ENCODE measurements around the gene TRIM15.
"Not testable (repeated sequence)": the region's sequence is repeated elsewhere in the genome, so short reads cannot be mapped to it uniquely, and the experiment has no call there.

The TRIM15 gene

DNA sequence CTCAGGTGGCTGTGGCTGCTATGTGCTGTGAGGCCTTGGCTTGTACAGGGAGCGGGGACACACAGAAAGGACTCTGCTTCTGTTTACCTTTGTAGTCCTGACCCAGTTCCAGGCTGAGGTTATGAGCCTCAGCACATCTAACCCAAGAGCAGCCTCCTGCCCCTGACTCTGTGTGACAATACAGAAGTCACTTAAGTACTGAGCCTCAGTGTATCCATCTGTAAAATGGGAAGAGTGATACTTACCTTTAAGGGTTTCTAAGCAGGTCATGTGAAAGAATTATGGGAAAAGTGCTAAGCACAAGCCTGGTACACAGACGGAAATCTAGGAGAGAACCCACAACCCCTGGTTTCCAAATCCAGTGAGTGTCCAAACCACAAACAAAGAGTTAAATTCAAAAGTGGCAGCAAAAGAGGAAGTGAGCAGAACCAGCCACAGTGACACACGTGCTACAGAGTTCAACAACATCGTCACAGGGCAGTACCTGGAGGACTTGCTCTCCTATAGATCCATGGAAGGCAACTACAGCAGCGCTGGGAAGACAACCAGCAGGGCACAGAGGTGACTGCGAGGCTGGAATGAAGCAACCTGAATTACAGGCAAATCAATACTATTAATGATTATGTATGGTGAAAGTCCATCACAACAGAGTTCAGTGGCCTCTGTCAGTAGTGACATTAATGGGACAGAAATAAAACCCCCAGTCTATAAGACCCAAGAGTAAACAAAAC, 37.4 kb downstream of the TRIM15 start:
- DNase-seq = no peak

DNA sequence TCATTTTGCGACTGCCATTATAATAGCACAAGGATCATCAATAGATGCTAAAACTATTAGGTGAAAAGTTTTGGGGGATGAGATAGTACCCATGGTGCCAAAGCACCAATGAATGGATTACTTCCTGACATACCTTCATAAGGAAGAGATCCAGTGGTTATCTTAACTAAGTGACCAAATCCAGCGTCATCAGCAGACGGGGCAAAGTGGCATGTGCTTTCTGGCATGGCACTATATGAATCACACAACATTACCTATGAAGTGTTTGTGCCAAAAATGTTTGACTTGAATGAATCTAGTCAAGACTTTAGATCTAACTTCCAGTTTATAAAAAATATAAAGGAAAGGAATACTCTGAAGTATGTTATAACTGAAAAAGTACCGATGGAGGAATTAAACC, 39.0 kb downstream of the TRIM15 start:
- DNase-seq = no peak

DNA sequence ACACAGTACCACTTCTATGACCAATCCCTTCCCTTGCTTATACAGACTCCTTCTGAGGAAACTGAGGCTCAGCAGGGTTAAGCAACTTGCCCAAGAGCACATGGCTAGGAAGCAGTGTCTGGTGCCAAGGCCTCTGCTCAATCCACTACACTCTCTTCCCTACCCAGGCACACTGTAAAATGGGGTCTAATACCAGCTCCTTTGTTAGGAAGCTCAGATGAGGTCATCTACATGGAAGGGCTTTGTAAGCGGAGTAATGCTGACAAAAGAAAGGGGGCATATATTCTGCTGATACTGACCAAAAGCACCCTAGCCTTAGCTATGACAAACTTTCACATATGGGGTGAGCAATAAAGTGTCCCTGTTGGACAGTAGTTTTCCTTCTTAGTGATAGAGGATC, 40.8 kb downstream of the TRIM15 start:
- no peak for DNase-seq

- DNase-seq = no peak
Observed at GRCh38 chr6:30206152-30206551, 42.8 kb downstream of the TRIM15 start.

GRCh38 chr6:30206799-30207618, 43.7 kb downstream of the TRIM15 start:
- no peak for DNase-seq

DNA sequence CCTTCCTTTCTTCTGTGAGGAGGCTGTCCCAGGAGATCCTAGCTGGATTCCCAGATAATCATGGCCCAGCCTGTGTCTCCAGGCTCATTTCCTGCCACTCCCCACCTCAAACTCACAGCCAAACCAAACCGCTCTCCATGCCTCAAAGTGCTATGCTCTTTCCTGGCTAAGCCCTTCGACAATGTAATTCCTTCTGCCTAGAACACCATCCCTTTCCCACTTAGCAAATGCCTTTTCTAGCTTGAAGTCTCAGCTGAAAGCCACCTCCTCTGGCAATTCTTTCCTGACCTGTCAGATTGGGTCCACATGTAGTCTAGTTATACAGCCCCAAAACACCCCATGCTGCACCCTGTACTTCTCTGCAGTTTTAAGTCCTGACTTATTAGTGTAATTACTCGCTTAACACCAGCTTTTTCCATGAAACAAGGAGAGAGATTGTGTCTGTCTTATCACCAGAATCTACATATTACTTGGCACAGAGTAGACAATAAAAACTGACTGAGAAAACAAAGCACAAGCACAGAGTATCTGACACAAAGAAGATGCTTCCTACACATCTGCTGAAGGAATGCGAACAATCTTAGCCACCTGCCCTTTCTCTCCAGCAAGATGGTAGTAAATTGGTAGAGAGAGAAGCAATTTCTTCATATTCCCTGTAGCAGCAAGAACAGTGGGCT, 44.4 kb downstream of the TRIM15 start:
- DNase-seq = no peak

DNA sequence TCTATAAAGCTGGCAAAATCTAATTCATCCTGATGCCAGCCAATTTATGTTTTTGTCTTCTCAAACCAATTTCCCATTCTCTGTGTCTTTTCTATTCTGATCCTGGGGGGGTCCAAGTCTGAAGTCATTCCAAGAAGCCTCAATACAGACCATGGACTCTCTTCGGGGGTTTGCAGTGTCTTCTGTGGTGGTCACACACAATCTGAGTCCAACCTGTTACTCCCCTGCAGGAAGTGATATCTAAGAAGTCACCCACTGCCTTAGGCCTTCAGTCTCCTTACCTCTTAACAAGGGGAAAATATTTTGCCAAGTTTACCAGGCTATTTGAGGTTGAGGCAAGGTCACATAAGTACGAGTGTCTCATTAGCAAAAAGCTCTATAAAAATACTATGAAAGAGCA, 48.0 kb downstream of the TRIM15 start:
- DNase-seq = no peak

DNA sequence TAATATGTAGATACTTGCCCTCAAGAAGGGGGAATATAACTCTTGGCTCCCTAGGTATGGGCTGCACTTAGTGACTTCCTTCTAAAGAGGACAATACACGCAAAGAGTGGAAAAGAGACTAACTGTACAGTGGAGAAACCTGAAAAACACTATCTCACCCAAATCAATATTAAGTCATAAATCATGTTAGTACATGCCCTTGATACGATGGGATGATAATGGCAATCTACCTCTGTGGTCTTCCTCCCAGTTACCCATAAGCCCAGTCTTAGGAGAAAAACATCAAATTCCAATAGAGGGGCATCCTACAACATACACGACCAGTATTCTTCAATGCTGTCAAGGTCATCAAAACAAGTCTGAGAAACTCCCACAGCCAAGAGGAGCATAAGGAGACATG, 48.6 kb downstream of the TRIM15 start:
- DNase-seq = no peak

DNA sequence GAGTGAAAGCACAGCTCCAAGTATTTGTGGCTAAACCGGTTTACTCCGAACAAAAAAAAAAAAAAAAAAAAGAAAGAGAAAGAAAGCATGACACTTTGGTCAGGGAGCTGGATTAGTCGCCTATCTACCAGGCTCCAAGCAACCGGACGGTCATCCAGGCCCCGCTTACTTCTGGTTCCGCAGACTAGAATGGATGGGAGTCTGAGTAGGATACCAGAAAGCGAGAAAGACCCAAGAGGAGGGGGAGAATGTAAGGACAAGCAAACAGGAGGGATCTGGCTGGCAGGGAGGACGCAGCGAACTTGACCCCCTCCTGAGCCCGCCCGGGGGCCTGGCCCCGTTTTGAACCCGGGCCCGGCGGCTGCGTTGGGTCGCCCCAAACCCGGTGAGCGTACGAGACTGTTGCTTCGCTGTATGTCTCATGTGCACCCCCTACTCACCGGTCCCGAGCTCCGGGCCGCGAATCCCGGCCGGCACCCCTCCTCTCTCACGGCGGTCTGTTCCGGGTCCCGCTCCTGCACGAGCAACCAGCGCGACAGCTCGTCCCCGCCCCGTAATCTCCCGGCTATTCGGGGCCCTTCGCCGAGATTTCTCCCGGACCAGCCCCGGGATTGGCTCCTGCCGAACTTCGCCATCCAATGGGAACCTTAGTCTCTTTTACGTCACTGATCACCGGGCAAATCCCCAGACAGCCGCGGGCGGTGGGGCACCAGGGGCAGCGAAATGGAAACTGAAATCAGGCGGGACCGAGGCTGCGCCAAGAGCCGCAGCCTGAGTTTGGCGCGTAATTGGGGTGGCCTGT, 49.7 kb downstream of the TRIM15 start, which contains the start of gene TRIM26:
Gene TRIM26, minus strand, starts transcription at position 542 of the 802 bp plus-strand sequence. CDS start 14,303 bp downstream, outside the sequence.
- peak; percentile 96 for DNase-seq

DNA sequence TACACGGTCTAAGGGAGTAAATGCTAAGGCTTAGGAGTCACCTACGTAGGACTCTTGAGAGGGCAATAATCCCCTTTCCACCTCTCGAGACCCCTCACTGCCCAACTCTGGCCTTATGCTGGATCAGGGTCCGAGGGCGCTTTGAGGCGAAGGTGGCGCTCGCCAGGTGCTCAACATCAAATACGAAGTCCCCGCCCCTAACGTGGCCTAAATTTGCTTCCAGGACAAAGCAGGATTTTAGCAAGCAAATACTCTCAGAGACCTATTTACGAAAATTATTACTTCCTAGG, 50.3 kb downstream of the TRIM15 start:
- DNase-seq = no peak

GRCh38 chr6:30213957-30214656, 50.8 kb downstream of the TRIM15 start:
- DNase-seq = peak; percentile 64

- no peak for DNase-seq
Observed at GRCh38 chr6:30214657-30214982, 51.3 kb downstream of the TRIM15 start.

DNA sequence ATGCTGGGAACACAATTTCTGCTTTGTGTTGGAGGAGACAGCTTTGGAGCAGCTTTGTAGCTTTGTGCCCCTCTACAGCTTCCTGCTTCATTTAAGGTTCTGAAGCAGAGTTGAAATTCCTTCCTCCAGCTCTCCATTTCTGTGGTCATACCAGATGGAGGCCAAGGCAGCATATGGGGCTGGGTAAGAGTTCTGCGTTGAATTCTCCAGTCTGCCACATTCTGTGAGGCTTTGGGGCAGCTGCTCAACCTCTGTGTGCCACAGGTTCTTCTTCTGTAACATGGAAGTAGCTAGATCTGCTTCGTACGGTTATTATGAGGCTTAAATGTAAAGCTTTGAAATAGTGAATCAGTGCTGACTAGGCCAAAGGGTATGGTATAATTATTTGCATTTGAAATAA, 52.8 kb downstream of the TRIM15 start:
- DNase-seq = no peak

DNA sequence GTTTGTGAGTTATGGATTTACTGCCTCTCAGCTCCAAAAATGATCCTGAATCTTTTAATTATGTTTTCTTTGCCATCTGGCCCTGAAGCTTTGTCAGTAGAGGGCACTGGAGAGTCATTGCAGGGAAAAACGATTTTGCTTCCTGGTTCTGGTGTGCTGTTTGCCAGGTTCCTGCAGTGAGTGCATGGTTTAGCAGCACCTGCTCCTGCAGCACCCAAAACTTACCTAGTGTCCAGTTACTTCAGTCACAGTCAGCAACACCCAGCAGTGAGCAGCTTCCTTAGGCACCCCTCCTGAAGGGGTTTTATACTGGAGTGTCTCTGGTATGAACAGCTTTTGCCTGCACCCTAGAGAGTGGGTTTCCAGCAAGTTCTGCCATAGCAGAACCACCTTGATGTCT, 55.9 kb downstream of the TRIM15 start:
- DNase-seq = no peak

GRCh38 chr6:30221395-30221794, 58.0 kb downstream of the TRIM15 start:
- not testable (repeated sequence) for DNase-seq

DNA sequence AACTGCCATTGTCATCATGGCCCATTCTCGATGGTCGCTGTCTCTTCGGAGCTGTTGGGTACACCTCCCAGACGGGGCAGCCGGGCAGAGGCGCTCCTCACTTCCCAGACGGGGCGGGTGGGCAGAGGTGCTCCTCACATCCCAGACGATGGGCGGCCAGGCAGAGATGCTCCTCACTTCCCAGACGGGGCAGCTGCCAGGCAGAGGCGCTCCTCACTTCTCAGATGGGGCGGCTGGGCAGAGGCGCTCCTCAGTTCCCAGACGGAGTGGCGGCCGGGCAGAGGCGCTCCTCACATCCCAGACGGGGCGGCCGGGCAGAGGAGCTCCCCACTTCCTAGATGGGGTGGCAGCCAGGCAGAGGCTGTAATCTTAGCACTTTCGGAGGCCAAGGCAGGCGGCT, 58.6 kb downstream of the TRIM15 start:
- DNase-seq = not testable (repeated sequence)
